HG03342 (cell line): Measurements from ENCODE around the gene GRM4.
"Not testable (repeated sequence)": the region's sequence is repeated elsewhere in the genome, so short reads cannot be mapped to it uniquely, and the experiment has no call there.

Source experiments
- ATAC-seq: cut with Tn5 transposase; IDR thresholded peaks from one replicate; pipeline ENCODE4 v1.9.1; 2021; ENCODE audit warnings: mild to moderate bottlenecking, moderate library complexity; ENCODE audit not compliant: unreplicated experiment

GRM4 gene

DNA sequence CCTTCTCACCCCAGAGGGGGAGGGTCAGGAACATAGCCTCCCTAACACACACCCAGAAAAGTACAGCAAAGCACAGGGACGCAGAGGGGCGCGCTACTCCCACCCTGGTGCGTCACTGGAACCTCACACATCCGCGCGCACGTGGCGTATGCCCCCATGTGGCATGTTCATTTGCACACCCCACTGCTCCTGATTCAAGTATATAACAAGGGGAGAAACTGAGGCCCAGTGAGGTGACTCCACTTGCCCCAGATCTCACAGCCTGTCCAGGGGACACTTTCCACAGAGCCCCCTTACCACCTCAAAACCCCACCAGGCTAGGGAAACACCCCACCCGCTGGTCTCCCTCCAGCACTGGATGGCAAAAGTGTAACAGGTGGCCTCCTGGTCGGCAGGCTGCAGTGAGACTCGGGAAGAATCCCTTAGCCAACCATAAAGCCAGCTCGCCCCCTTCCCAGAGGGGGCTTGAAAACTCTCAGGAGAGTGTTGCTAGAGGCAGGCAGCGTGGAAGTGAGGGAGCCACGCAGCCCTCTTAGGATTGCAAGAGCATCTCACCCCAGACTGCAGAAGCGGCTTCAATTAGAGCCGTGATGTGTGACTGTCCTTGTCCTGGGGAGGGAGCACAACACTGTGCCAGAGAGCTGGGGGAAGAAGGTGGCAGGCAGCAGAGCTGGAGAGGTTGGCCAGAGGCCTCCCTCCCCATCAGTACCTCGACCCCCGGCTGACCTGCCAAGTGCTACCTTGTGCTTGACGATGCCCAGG lies at the start of gene GRM4:
TSS of gene GRM4 (minus strand) at position 67 of the 762 bp plus-strand sequence. CDS start 12,591 bp downstream, outside the sequence.
- ATAC-seq = no peak

DNA sequence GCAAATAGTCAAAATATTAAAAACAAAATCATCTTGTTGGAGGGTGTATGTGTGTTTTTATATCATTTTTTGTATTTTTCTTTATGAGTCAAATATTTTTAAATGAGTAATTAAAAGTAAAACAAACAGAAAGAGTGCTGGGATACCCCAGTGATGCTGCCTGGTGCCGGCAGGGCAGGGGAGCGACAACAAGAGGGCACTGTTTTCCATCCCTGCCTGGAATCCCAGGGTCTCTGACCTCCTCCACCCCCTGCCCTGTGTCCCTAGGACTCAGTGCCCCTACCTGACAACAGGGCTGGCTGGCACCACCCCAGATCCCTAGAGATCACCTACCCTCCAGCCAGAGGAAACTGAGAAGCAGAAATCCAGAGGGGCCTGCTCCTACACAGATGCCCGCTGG lies 48.9 kb upstream of the GRM4 start:
- ATAC-seq = no peak

DNA sequence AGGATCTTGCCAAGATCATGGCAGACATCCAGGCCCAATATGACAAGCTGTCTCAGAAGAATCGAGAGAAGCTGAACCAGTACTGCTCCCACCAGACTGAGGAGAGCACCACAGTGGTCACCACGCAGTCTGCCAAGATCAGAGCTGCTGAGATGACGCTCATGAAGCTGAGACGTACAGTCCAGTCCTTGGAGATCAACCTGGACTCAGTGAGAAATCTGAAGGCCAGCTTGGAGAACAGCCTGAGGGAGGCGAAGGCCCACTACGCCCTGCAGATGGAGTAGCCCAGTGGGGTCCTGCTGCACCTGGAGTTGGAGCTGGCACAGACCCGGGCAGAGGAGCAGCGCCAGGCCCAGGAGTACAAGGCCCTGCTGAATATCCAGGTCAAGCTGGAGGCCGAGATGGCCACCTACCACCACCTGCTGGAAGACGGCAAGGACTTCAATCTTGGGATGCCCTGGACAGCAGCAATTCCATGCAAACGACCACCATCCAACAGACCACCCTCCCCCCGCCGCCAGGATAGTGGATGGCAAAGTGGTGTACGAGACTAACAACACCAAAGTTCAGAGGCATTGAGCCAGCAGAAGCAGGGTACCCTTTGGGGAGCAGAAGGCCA lies 44.7 kb upstream of the GRM4 start:
- ATAC-seq = no peak

GRCh38 chr6:34189806-34190503 lies 44.1 kb upstream of the GRM4 start:
- ATAC-seq = no peak

- not testable (repeated sequence) for ATAC-seq
Measured at GRCh38 chr6:34184726-34185125, 38.8 kb upstream of the GRM4 start.

GRCh38 chr6:34182751-34183531 lies 37.1 kb upstream of the GRM4 start:
- no peak for ATAC-seq

GRCh38 chr6:34181908-34182307 lies 36.0 kb upstream of the GRM4 start:
- ATAC-seq = no peak

- no peak for ATAC-seq
Measured at GRCh38 chr6:34179106-34179720, 33.3 kb upstream of the GRM4 start.

DNA sequence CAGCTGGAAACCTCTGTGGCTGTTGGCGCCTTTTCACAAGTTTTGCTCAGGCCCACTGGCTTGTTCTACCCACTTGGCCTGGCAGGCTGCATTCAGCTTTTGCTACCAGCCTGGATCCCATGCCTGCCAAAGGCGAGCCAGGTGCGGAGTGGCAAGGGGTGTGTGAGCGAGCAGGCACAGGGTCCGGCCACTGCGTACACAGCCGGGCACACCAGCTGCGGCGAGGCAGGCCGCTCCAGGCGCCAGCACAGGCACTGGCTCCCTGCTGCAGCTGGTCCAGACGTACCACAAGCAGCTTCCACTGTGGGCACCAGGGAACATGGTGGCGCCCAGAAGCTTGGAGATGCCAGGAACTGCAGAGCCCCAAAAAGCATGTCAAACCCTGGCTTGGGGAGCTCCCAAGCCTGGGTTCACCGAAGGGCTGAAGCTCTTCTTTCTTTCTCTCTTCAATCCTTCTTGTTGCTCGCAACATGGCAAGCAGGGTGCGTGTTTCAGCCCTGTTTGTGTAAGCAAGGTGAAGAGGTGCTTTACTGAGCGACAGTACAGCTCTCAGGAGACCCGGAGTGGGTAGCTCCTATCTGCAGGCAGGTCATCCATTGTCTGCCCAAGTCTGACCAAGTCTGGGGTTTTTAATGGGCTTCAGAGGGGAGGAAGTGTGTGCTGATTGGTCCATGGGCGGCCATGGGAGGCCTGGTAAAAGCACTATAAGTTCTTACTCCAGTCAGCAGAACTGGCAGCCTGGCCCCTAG lies 32.6 kb upstream of the GRM4 start:
- no peak for ATAC-seq

DNA sequence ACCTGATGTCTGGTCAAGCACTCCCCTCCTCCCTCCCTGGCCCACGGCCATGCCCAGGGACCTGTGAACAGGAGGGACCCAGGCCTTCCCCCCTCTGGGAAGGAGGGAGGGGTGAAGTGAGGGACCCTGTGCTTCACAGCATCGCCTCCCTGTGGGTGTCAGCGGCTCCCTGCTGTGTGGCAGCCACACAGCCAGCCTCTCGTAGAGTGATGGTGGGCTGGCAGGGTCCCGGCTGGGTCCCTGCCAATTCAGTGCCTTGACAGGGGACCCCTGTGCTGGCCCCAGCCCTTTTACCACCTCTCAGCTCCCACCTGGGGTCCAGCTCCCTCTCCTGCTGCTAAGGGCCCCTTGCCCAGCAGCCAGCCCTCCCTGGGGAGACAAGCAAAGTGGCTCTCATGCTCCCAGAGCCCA lies 31.3 kb upstream of the GRM4 start:
- ATAC-seq = no peak

DNA sequence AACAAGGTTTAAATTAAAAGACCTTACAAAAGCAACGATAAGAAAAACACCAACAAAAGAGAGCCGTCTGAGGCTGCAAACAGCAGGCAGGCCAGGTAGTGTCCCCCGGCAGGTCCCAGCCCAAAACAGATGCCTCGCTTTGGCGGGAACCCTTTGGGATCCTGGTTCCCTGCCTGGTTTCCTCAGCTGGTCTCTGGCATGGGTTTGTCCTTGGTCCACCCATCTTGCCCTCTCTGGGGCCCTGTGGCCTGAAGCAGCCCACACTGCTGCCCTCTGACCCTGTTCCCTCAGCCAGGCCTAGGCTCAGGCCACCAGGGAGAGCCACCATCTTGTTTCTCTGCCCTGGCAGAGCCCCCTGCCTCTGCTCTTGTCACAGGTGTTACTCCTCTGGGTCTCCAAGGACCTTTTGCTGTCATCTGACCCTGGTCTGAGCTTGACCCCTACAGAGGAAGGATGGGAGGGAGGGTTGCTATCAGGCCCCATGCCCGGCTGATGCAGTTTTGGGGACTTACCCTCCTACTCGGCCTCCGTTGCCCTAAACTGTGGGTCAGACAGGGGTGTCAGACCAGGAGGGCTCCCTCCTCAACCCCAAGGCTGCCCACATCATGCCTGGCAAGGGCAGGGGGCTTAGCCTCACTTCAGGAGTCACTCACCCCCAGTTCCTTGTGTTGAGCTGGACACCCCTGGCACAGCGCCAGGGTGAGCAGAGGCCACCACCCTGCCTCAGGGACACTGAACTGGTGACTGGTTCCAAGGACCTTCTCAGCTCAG lies 30.6 kb upstream of the GRM4 start:
- no peak for ATAC-seq

DNA sequence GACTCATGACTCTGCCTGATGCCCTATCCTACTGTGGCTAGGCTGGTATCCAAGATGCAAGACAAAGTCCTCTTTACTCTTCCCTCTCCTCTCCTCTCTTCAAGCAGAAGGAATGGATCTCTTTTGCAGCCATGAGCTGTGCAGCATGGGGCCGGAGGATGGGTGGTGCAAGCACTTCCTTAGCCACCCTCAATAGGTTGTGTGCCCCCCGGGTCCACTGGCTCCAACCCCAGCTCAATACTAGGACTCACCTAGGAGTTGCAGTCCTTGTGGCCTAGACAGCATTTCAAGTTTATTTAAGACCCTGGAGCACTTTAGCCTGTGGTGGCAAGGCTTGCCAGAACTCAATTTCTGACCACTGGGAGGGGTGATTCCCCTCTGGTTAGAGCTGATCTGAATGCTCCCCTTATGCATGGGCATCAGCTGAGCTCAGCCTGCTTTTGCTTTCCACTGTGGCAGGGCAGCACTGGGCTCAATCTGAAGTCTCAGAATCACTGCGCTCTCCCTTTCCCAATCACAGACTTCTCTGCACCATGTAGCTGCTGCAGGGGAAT lies 29.0 kb upstream of the GRM4 start:
- no peak for ATAC-seq

DNA sequence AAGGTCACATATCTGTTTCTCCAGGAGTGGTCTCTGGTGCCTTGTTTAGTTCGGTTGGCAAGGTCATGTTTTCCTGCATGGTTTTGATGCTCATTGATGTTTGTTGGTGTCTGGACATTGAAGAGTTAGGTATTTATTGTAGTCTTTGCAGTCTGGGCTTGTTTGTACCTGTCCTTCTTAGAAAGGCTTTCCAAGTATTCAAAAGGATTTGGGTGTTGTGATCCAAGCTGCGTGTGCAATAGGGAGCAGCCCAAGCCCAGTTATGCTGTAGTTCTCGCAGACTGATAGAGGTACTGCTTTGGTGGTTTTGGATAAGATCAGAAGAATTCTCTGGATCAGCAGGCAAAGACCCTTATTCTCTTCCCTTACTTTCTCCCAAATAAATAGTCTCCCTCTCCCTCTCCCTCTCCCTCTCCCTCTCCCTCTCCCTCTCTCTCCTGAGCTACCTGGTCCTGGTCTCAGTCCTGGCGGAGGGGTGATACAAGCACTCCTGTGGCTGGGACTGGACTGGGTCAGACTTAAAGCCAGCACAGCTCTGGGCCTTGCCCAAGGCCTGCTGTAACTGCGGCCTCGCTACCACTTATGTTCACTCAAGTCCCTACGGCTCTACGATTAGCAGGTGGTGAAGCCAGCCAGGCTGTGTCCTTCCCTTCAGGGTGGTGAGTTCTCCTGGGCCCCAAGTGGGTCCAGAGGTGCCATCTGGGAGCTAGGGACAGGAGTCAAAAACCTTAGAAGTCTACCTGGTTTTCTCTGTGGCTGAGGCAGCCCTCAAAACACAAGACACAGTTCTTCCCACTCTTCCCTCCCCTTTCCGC lies 27.3 kb upstream of the GRM4 start:
- no peak for ATAC-seq

DNA sequence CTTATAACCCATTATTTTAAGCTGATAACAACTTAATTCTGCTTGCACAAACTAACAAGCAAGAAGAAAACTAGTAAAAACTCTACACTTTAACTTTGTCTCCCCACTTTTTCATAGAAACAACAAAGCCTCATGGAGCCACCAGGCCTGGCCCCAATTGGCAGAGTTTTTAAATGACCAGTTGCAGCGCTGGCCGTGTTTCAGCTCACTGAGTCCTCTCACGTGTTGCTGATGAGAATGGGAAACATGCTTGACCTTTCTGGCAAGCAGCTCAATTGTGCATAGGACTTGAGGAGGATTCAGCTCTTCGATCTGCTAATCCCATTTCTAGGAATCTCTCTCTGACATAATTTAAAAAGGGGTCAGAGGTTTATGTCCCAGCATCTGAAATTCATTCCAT lies 24.5 kb upstream of the GRM4 start:
- no peak for ATAC-seq

DNA sequence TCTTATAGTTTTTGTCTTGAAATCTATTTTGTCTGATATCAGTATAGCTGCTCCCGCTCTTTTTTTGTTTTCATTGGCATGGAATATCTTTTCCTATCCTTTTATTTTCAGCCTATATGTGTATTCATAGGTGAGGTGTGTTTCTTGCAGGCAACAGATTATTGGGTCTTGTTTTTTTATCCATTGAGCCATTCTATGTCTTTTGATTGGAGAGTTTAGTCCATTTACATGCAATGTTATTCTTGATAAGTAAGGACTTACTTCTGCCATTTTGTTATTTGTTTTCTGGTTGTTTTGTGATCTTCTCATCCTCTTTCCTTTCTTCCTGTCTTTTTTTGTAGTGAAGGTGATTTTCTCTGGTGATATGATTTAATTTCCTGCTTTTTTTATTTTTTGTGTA lies 24.0 kb upstream of the GRM4 start:
- no peak for ATAC-seq

- no peak for ATAC-seq
Measured at GRCh38 chr6:34161857-34162515, 16.1 kb upstream of the GRM4 start.

DNA sequence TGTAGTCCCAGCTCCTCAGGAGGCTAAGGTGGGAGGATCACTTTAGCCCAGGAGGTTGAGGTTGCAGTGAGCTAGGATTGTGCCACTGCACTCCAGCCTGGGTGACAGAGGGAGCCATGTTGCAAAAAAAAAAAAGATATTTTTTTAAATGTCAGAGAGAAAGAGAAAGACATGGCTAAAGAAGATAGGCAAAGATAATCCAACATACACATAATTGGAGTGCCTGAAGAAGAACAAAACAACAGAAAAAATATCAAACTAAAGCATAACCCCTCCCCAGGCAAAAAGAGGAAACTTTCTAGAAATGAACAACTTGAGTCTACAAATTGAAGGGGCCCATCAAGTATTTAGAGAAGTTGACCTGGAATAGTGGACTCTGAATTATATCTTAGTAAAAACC lies 14.0 kb upstream of the GRM4 start:
- ATAC-seq = no peak

GRCh38 chr6:34158876-34159275 lies 13.0 kb upstream of the GRM4 start:
- no peak for ATAC-seq
